ENCODE data around the gene GPC6. TPM values are rescaled to one million over a fixed set of nuclear protein-coding genes. Genes with fewer than 3 reads are reported as not detected.

Gene GPC6
- total and polyA plus RNA-seq, 9 of the 15 experiments (the other 6 are each of a cell fraction or from before 2014, with no cell fraction given), result under 0.01 to 0.20 (median 0.01) TPM; not detected in 4

DNA sequence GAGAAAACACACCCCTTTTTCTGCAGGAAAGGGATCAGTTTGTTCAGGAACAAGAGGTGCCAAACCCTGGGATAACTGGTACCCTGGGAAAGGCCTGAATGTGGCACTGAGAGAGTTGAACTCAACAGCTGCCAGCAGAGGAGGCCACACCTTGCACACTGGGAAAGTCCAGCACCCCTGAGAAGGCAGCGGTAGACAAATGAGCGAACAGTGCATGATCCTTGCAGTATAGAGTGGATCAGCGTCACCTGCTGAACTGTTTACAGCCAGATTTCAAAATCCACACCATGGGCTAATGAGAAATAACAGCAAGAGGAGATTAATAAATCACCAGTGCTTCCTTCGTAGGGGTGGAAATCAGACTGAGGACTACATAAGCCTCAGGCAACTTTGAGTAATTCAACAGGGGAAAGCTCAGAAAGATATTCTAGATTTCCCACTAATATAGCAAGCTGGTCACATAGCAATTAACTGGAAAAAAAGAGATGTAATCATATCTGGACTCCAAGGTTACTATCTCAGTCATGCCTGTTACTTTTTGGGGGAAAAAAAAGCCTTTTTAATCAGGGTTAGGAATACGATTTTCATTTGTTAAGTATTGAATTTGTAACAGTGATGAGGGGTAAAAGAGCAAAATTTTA lies 1200.8 kb downstream of the GPC6 start (continued):
- TF ChIP-seq, protein P1, sequence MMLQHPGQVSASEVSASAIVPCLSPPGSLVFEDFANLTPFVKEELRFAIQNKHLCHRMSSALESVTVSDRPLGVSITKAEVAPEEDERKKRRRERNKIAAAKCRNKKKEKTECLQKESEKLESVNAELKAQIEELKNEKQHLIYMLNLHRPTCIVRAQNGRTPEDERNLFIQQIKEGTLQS (IDR thresholded peaks at IDR 0.05), result no peak
- TF ChIP-seq, protein P1 (CRISPR knock-in tag; conservative IDR thresholded peaks at IDR 0.05), result no peak
- TF ChIP-seq, protein P2, sequence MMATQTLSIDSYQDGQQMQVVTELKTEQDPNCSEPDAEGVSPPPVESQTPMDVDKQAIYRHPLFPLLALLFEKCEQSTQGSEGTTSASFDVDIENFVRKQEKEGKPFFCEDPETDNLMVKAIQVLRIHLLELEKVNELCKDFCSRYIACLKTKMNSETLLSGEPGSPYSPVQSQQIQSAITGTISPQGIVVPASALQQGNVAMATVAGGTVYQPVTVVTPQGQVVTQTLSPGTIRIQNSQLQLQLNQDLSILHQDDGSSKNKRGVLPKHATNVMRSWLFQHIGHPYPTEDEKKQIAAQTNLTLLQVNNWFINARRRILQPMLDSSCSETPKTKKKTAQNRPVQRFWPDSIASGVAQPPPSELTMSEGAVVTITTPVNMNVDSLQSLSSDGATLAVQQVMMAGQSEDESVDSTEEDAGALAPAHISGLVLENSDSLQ (IDR thresholded peaks at IDR 0.05), result no peak
- TF ChIP-seq PML (IDR thresholded peaks at IDR 0.05; ENCODE audit: low read length) (no peak), JUNB (CRISPR knock-in tag; conservative IDR thresholded peaks at IDR 0.05) (no peak), ZNF584 (CRISPR knock-in tag; IDR thresholded peaks at IDR 0.05; ENCODE audit: low read depth) (no peak), CEBPG (CRISPR knock-in tag; IDR thresholded peaks at IDR 0.05) (no peak), CEBPG (tag; conservative IDR thresholded peaks at IDR 0.05 in 1 of 2, IDR thresholded peaks at IDR 0.05 in 1 of 2) (no peak), NELFE (IDR thresholded peaks at IDR 0.05; ENCODE audit: insufficient read depth, insufficient read length) (no peak), HNRNPLL (IDR thresholded peaks at IDR 0.05; ENCODE audit: low read depth, low read length, poor library complexity, severe bottlenecking) (no peak), ZNF165 (CRISPR knock-in tag; IDR thresholded peaks at IDR 0.05; ENCODE audit: borderline replicate concordance) (no peak), MTA3 (IDR thresholded peaks at IDR 0.05; ENCODE audit: borderline replicate concordance) (no peak), ZBTB7A (IDR thresholded peaks at IDR 0.05; ENCODE audit: borderline replicate concordance, control insufficient read depth, low read depth, low read length) (no peak)
- TF ChIP-seq, protein P3, sequence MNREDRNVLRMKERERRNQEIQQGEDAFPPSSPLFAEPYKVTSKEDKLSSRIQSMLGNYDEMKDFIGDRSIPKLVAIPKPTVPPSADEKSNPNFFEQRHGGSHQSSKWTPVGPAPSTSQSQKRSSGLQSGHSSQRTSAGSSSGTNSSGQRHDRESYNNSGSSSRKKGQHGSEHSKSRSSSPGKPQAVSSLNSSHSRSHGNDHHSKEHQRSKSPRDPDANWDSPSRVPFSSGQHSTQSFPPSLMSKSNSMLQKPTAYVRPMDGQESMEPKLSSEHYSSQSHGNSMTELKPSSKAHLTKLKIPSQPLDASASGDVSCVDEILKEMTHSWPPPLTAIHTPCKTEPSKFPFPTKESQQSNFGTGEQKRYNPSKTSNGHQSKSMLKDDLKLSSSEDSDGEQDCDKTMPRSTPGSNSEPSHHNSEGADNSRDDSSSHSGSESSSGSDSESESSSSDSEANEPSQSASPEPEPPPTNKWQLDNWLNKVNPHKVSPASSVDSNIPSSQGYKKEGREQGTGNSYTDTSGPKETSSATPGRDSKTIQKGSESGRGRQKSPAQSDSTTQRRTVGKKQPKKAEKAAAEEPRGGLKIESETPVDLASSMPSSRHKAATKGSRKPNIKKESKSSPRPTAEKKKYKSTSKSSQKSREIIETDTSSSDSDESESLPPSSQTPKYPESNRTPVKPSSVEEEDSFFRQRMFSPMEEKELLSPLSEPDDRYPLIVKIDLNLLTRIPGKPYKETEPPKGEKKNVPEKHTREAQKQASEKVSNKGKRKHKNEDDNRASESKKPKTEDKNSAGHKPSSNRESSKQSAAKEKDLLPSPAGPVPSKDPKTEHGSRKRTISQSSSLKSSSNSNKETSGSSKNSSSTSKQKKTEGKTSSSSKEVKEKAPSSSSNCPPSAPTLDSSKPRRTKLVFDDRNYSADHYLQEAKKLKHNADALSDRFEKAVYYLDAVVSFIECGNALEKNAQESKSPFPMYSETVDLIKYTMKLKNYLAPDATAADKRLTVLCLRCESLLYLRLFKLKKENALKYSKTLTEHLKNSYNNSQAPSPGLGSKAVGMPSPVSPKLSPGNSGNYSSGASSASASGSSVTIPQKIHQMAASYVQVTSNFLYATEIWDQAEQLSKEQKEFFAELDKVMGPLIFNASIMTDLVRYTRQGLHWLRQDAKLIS (CRISPR knock-in tag; IDR thresholded peaks at IDR 0.05), result no peak
